Ovary (tissue), 9 donors: ENCODE measurements around the gene IL17RD. TPM values are rescaled to one million over a fixed set of nuclear protein-coding genes. Genes with fewer than 3 reads are reported as not detected.

Experiments used
- DNase-seq, 5 donors: peaks; one replicate each; pipeline ENCODE4 v3.0.0-alpha.2; 2019 to 2020
- H3K27ac ChIP-seq, 2 donors: fragments of 200-600 bp; one replicate each; pipeline versions ENCODE4 v1.5.1 to v1.8.0; 2019 to 2022
- H3K27me3 ChIP-seq: fragments of 200-600 bp; one replicate; pipeline ENCODE4 v1.8.0; 2022
- H3K36me3 ChIP-seq: fragments of 200-600 bp; sonication (generic); one replicate; pipeline ENCODE4 v1.5.1; 2019
- H3K4me1 ChIP-seq: one replicate; pipeline ENCODE4 v1.8.1; 2013; ENCODE audit warnings: mild to moderate bottlenecking, moderate library complexity; ENCODE audit not compliant: insufficient read depth
- H3K4me3 ChIP-seq: fragments of 200-600 bp; sonication (generic); one replicate; pipeline ENCODE4 v1.5.1; 2017
- H3K9me3 ChIP-seq, 2 donors: fragments of 200-600 bp in 1 of 2; sonication (generic) in 1 of 2; one replicate each; pipeline versions ENCODE4 v1.5.1 to v1.8.1; 2013 to 2019; ENCODE audit warnings: mild to moderate bottlenecking in 1 of 2, moderate library complexity in 1 of 2
- CTCF ChIP-seq, 3 donors: fragments of 450-650 bp in 2 of 3; fragments of 200-600 bp in 1 of 3; IDR thresholded peaks; one replicate each; pipeline versions ENCODE4 v1.5.1 to v1.8.0; 2016 to 2022; ENCODE audit warnings: antibody characterized with exemption in 3 of 3, mild to moderate bottlenecking in 1 of 3
- EP300 ChIP-seq: sonication (generic); formaldehyde crosslinking; IDR thresholded peaks from one replicate; pipeline ENCODE4 v1.6.1; 2017; ENCODE audit warnings: antibody characterized with exemption
- POLR2A ChIP-seq: fragments of 450-650 bp; IDR thresholded peaks from one replicate; pipeline ENCODE4 v1.6.1; 2017; ENCODE audit warnings: antibody characterized with exemption, mild to moderate bottlenecking, moderate library complexity
- WGBS, 3 donors: extraction: QIAGEN DNeasy Blood & Tissue Kit in 1 of 3; methylation state at CpG; one replicate each; pipeline versions ENCODE4 v1.1.5 to v1.1.7; 2013 to 2017; 5-methylcytosine and 5-hydroxymethylcytosine counted together
- intact Hi-C, 4 donors: fragments of 100-400 bp; cut with DNase I; formaldehyde crosslinking; loops; one replicate each; pipeline versions ENCODE4 v1.11.0 to v1.15.1; 2022 to 2023
- polyA plus RNA-seq, 2 donors: library from polyadenylated mRNA; stranded (reverse); fragments of 200-250 nt in 1 of 2; fragments of 350-450 nt in 1 of 2; fragmentation: Illumina TruSeq in 1 of 2; extraction: RNeasy Lipid Tissue Mini Kit (QIAGEN cat#74804) in 1 of 2; gene quantifications; one replicate each; pipeline ENCODE4 v1.2.3, GENCODE V29; 2013 to 2014
- total RNA-seq, 7 donors: library from RNA; depleted of rRNA in 2 of 7; stranded (reverse); fragments of >200 nt in 2 of 7; fragmentation: NEBNext Ultra II Directional in 3 of 7; extraction: Animal tissue kit (Norgen Biotek cat#: 25700) in 3 of 7; gene quantifications; one replicate each; pipeline versions ENCODE4 v1.1.0 to v1.2.4, GENCODE V29; 2016 to 2023
- donor health status: DM: no; HTN: no; CAD: no; lungs with moderate emphysema.
- donor health status: DM: no; HTN: no; CAD: no.
- donor health status: Bipolar disorder and iron deficiency.
- donor health status: DM: yes; HTN: yes; CAD: no.
- donor health status: DM: no; HTN: no; CAD: no.
- donor health status: DM: yes; HTN: yes; CAD: no.

Gene IL17RD
- total and polyA plus RNA-seq, 9 donors = 10.7 to 35.8 (median 21.8) TPM

GRCh38 chr3:57057351-57057750 lies 107.8 kb downstream of the IL17RD start:
- 76 to 88% (median 77%) methylated on average over 6 of the region's 6 CpGs for WGBS, 3 donors

GRCh38 chr3:57053122-57053521 lies 112.0 kb downstream of the IL17RD start:
- Histone ChIP-seq H3K9me3 (no peaks in the 10 kb centered on the region), H3K27me3 (no peaks in the 10 kb centered on the region), H3K4me1 (no peaks in the 10 kb centered on the region), H3K27ac (no peak overlapping the region), H3K36me3 (no peaks in the 10 kb centered on the region), H3K4me3 (no peak overlapping the region)
- no peak for DNase-seq
- intact Hi-C loops = no loop called here
- 92 to 97% (median 96%) methylated on average over 6 of the region's 6 CpGs for WGBS, 3 donors
- no peak for TF ChIP-seq POLR2A
- no peak for TF ChIP-seq EP300
- TF ChIP-seq CTCF (IDR thresholded peaks at IDR 0.05) = no peak

More at GRCh38 chr3:57057351-57057750, 107.8 kb downstream of the IL17RD start:
- TF ChIP-seq EP300 (no peak), POLR2A (no peak), CTCF (IDR thresholded peaks at IDR 0.05) (no peak)
- Histone ChIP-seq H3K4me1 (peaks cover 2% of the 10 kb centered on the region), H3K27me3 (no peaks in the 10 kb centered on the region), H3K9me3 (no peaks in the 10 kb centered on the region), H3K27ac (no peak overlapping the region), H3K4me3 (no peak overlapping the region), H3K36me3 (no peaks in the 10 kb centered on the region)
- no peak for DNase-seq
- intact Hi-C loops = no loop called here

- 86 to 89% (median 88%) methylated on average over 5 of the region's 5 CpGs for WGBS, 3 donors
- no peak overlapping the region for H3K4me3 ChIP-seq
- no peak for TF ChIP-seq EP300
- TF ChIP-seq POLR2A = no peak
- no peak for TF ChIP-seq CTCF (IDR thresholded peaks at IDR 0.05)
- H3K27ac ChIP-seq = no peak overlapping the region
- H3K27me3 ChIP-seq = no peaks in the 10 kb centered on the region
- no peaks in the 10 kb centered on the region for H3K9me3 ChIP-seq
- H3K36me3 ChIP-seq = no peaks in the 10 kb centered on the region
- intact Hi-C loops = no loop called here
- DNase-seq = no peak
- no peaks in the 10 kb centered on the region for H3K4me1 ChIP-seq
Observed at GRCh38 chr3:57052662-57053061, 112.5 kb downstream of the IL17RD start.

- 83 to 85% (median 84%) methylated on average over 4 of the region's 4 CpGs for WGBS, 3 donors
- TF ChIP-seq CTCF (IDR thresholded peaks at IDR 0.05) (no peak), POLR2A (no peak), EP300 (no peak)
- Histone ChIP-seq H3K36me3 (no peaks in the 10 kb centered on the region), H3K9me3 (no peaks in the 10 kb centered on the region), H3K27ac (no peak overlapping the region), H3K27me3 (no peaks in the 10 kb centered on the region), H3K4me1 (peaks cover 3% of the 10 kb centered on the region), H3K4me3 (no peak overlapping the region)
- no peak for DNase-seq
- intact Hi-C loops = no loop called here
Observed at GRCh38 chr3:57048728-57049127, 116.4 kb downstream of the IL17RD start.
